ENCODE data around the gene CAMP. TPM values are rescaled to one million over a fixed set of nuclear protein-coding genes. Genes with fewer than 3 reads are reported as not detected.

The CAMP gene
- total RNA-seq, 1 donor from 2014 or later = not detected

GRCh38 chr3:48232232-48232631, 8.9 kb downstream of the CAMP start:
- DNase-seq = no peak
- no peak overlapping the region for H3K4me3 Mint-ChIP-seq (ENCODE audit: unreplicated experiment)
- no peak overlapping the region for H3K27ac Mint-ChIP-seq (ENCODE audit: unreplicated experiment)
- no peak for TF ChIP-seq CTCF (IDR thresholded peaks at IDR 0.05; ENCODE audit: partially characterized antibody, unreplicated experiment)
- peaks cover 11% of the 10 kb centered on the region for H3K4me1 Mint-ChIP-seq (ENCODE audit: low read depth, unreplicated experiment)
- H3K36me3 Mint-ChIP-seq (ENCODE audit: unreplicated experiment) = no peaks in the 10 kb centered on the region
- H3K27me3 Mint-ChIP-seq (ENCODE audit: unreplicated experiment) = no peaks in the 10 kb centered on the region
- peaks cover 7% of the 10 kb centered on the region for H3K9me3 Mint-ChIP-seq (ENCODE audit: unreplicated experiment)

GRCh38 chr3:48232734-48233133, 9.4 kb downstream of the CAMP start:
- peak; percentile 22 for TF ChIP-seq CTCF (IDR thresholded peaks at IDR 0.05; ENCODE audit: partially characterized antibody, unreplicated experiment)
- no peaks in the 10 kb centered on the region for H3K27me3 Mint-ChIP-seq (ENCODE audit: unreplicated experiment)
- H3K4me1 Mint-ChIP-seq (ENCODE audit: low read depth, unreplicated experiment) = peaks cover 13% of the 10 kb centered on the region
- H3K27ac Mint-ChIP-seq (ENCODE audit: unreplicated experiment) = no peak overlapping the region
- H3K9me3 Mint-ChIP-seq (ENCODE audit: unreplicated experiment) = peaks cover 9% of the 10 kb centered on the region
- peak; percentile 84 for DNase-seq
- H3K4me3 Mint-ChIP-seq (ENCODE audit: unreplicated experiment) = peak overlapping the region; percentile 52
- no peaks in the 10 kb centered on the region for H3K36me3 Mint-ChIP-seq (ENCODE audit: unreplicated experiment)

- DNase-seq = no peak
- peak overlapping the region; percentile 52 for H3K4me3 Mint-ChIP-seq (ENCODE audit: unreplicated experiment)
- H3K36me3 Mint-ChIP-seq (ENCODE audit: unreplicated experiment) = no peaks in the 10 kb centered on the region
- peaks cover 9% of the 10 kb centered on the region for H3K9me3 Mint-ChIP-seq (ENCODE audit: unreplicated experiment)
- H3K27me3 Mint-ChIP-seq (ENCODE audit: unreplicated experiment) = no peaks in the 10 kb centered on the region
- H3K27ac Mint-ChIP-seq (ENCODE audit: unreplicated experiment) = no peak overlapping the region
- no peak for TF ChIP-seq CTCF (IDR thresholded peaks at IDR 0.05; ENCODE audit: partially characterized antibody, unreplicated experiment)
- peaks cover 13% of the 10 kb centered on the region for H3K4me1 Mint-ChIP-seq (ENCODE audit: low read depth, unreplicated experiment)
Observed at GRCh38 chr3:48233542-48233941, 10.2 kb downstream of the CAMP start.

- TF ChIP-seq CTCF (IDR thresholded peaks at IDR 0.05; ENCODE audit: partially characterized antibody, unreplicated experiment) = no peak
- H3K4me1 Mint-ChIP-seq (ENCODE audit: low read depth, unreplicated experiment) = peaks cover 24% of the 10 kb centered on the region
- no peak for DNase-seq
- H3K4me3 Mint-ChIP-seq (ENCODE audit: unreplicated experiment) = no peak overlapping the region
- H3K9me3 Mint-ChIP-seq (ENCODE audit: unreplicated experiment) = peaks cover 12% of the 10 kb centered on the region
- H3K27ac Mint-ChIP-seq (ENCODE audit: unreplicated experiment) = no peak overlapping the region
- no peaks in the 10 kb centered on the region for H3K36me3 Mint-ChIP-seq (ENCODE audit: unreplicated experiment)
- no peaks in the 10 kb centered on the region for H3K27me3 Mint-ChIP-seq (ENCODE audit: unreplicated experiment)
Observed at GRCh38 chr3:48236531-48236930, 13.2 kb downstream of the CAMP start.

- Mint-ChIP-seq H3K9me3 (ENCODE audit: unreplicated experiment) (peaks cover 8% of the 10 kb centered on the region), H3K36me3 (ENCODE audit: unreplicated experiment) (no peaks in the 10 kb centered on the region), H3K4me3 (ENCODE audit: unreplicated experiment) (no peak overlapping the region), H3K27ac (ENCODE audit: unreplicated experiment) (no peak overlapping the region), H3K27me3 (ENCODE audit: unreplicated experiment) (no peaks in the 10 kb centered on the region), H3K4me1 (ENCODE audit: low read depth, unreplicated experiment) (peaks cover 15% of the 10 kb centered on the region)
- no peak for DNase-seq
- no peak for TF ChIP-seq CTCF (IDR thresholded peaks at IDR 0.05; ENCODE audit: partially characterized antibody, unreplicated experiment)
Observed at GRCh38 chr3:48238531-48239085, 15.3 kb downstream of the CAMP start.

Measured in glutamatergic neuron (in vitro differentiated cells).